Right lung (tissue), 5 donors: ENCODE data around the gene PLA2G4E. TPM values are rescaled to one million over a fixed set of nuclear protein-coding genes. Genes with fewer than 3 reads are reported as not detected.
A peak's percentile ranks its signal among the peaks of the same experiment; 100 is the strongest.

Source experiments
- DNase-seq, 2 donors: peaks; one replicate each; pipeline ENCODE4 v3.0.0-alpha.2; 2013
- polyA plus RNA-seq, 5 donors: library from polyadenylated mRNA; unstranded; fragments of 120-200 nt; gene quantifications; one replicate each; pipeline versions ENCODE4 v1.2.1 to v1.2.3, GENCODE V29; 2013; ENCODE audit warnings: inconsistent platforms in 1 of 5, low replicate concordance in 1 of 5; ENCODE audit not compliant: insufficient read length in 5 of 5, insufficient read depth in 1 of 5

The PLA2G4E gene
- polyA plus RNA-seq, 5 donors, result 0.06 to 0.15 (median 0.10) TPM; not detected in 1

DNA sequence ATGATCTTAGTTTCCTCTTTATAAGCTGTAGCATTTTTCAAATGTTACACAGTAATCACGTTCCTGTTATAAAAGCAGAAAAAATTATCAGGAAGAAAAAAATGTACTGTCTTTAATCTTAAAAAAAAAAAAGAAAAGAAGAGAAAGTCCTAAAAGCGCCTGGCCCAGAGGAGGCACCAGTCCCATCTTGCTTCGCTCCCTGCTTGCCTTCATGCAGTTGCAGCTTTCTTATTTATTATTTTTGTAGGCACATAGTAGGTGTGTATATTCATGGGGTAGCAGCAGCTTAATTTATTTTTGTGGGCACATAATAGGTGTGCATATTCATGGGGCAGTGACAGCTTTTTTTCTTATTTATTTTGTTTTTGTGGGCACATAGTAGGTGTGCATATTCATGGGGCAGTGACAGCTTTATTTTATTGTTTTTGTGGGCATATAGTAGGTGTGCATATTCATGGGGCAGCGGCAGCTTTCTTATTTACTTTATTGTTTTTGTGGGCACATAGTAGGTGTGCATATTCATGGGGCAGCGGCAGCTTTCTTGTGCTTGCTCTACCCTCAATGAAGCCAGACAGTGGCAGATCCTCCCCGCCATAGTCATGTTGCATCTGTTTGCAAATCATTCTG lies 43.0 kb downstream of the PLA2G4E start:
- DNase-seq, result no peak

DNA sequence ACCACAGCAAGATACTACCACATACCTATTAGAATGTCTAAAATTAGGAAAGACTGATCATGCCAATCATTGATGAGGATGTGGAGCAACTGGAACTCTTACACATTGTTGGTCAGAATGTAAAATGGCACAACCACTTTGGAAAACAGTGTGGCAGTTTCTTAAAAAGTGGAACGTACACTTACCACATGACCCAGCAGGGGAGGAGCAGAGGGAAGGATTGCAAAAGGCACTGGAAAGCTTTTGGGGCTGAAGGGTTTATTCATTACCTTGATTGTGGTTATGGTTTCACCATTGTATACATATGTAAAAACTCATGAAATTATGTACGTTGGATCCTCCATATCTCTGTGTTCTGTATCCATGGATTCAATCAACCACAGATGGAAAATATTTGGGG lies 45.2 kb downstream of the PLA2G4E start:
- DNase-seq, result no peak

DNA sequence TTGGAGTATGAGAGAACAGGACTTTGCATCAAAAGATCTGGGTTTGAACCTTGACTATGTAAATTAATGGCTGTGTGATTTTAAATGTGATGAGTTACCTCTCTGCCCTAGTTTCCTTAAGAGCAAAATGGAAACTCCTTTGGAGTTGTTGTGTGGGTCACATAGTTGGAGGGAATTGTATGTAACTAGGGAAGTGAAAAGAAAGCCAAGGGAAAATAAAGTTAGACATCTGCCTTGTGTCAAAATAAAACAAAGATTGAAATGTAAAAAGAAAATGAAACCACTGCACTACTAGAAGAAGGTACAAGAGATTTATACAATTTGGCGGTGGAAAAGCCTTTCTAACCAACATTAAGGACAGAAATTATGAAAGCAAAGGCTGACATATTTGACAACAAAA lies 46.8 kb downstream of the PLA2G4E start:
- no peak for DNase-seq

DNA sequence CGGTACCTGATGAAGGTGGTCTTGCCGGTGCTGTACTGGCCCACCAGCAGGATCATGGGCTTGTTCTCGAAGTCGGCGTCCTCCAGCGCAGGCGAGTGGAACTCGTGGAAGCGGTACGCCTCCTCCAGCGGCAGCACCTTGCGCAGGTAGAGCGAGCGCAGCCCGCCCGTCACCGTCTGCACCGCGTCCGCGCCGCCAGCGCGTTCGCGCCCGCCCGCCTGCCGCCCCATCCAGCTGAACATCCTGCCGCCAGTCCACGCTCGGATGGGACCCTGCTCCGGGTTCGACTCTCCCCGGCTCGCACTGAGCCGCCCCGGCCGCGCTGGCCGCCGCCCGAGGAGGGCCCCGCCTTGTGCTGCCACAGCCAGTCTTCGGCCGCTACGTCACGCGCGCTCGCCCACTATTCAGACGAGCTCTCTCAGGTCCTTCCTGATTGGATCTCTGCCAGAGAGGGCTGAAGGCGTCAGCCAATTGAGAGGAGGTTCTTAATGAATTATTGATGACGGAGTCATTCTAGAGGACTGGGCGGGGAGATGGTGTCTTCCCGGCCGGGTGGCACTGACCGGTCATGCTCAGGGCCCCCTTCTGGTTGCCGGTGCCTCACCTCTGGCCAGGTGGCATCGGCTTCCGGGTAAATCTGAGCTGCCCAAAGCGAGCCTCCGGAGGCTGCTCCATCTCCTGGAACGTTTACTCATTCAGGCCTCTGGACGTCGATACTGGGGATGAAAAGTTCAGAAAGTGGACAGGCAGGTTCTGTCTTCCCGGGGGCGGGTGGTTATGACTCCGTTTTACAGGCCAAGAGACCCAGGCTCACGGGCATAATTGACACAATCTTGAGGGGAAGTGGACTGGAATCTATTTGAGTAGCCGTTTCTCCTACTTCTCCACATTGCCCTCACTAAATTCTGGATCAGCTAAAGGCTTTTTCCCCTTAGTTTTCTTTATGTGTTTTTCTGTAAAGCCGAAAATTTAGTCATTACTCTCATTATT lies 48.3 kb downstream of the PLA2G4E start, which contains the start of gene EHD4:
EHD4 (minus strand) TSS at position 305 of the 990 bp plus-strand sequence; CDS start at position 242, 63 bp downstream.
- DNase-seq, result peak; percentile 97

DNA sequence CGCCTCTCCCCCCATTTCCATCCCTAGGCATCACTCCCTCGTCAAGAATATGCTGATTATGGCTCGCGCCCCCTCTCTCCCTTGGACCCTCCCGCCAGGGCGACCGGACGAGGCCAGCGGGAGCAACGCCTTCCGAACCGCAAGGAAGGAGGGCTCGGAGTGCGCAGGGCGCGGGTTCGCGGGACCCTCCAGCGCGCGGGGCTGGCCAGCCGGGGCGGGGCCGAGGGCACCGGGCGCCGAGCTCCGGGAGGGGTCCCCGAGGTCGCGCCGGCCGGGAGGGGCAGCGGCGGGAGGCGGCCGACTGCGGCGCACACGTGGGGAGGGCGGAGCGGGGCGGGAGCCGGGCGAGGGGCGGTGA lies 49.0 kb downstream of the PLA2G4E start:
- no peak for DNase-seq

DNA sequence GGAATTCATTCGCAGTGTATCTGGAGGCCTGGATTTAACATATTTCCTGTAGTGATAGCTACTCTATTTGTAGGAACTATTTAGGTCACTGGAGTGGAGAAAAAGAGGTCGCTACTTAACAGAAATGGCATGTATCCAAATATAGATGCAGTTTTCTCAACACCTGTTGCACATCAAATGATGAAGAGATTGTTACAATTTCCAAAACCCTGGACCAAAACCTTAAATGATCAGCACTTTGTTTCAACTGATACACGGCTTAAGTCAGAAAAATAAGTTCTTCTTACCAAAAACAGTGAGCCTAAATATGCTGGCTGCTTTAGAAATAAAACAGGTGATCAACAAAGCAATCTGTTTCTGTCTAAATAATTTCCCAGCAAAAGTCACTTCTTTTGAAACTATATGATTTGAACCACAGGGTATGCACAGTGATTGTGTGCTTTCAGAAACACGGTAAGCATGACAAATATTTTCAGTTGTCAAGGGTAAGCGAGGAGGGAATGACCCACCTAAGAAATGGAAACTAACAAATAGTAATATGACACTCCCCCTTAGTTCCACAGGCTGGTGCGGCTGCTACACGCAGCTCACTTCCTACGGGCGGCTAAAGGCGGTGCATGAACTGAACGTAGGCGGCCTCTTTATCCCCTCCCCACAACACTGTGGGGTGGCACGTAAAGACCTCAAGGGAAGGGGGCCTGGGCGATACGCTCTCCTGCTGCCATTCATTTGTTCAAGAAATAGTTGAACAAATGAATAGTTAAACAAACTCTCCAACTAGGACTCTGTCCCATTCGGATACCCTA lies 49.5 kb downstream of the PLA2G4E start:
- peak; percentile 57 to 58 for DNase-seq

DNA sequence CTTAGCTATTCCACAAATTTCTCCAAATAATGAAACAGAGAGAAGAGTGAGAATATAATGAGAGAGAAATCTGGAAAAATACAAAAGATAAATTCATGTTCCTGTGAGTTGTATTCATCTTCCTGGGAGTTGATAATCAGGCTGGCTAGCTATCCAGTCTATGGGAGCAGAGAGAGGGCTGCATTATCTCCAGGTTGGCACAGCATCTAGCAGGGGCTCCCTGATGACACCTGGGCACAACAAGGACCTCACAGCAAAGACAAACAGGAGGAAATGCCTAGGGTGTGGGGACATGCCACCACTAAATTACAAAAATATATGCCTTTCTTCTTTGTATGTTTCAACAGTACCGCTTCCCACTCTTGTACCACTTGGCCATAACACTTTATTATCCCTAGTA lies 50.4 kb downstream of the PLA2G4E start:
- DNase-seq, result no peak

DNA sequence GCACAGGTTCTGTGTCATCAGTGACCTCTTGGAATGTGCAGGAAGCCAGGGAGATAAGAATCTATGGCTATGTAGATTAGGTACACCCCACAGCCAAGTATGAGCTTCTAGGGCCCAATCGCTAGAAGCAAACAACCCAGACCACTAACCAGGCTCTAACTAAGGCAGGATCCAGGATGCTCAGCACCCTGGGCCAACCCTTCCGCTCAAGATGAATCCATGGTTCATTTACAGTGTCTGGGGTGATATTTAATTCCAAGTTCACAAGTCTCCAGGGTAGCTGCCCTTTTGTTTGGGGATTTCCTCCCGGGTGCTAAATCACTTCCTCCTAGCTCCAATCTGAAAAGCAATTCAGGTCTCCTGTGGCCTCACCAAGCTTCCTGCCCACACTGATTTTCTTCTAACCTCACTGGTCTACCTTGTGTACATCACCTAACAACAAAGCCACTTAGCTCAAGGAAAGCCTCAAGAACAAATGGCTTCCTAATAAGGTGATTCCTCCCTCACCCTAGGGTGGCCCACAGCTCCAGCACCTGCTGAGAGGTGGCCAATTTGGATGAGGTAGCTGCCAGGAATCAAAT lies 50.9 kb downstream of the PLA2G4E start:
- DNase-seq, result no peak

DNA sequence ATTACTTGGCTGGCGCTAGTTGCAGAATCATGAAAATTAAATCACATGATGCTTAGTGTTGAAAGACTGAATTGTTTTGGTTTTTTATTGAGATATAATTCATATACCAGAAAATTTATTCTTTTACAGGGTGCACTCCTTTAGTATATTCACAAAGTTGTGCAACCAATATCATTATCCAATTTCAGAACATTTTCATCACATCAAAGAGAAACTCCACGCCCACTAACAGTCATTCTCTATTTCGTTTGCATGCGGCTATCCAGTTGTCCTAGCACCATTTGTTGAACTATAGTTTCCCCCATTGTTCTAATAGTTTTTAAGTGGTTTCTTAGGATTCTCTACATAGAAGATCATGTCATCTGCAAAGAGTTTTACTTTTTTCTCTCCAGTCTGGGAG lies 52.1 kb downstream of the PLA2G4E start:
- DNase-seq, result no peak

DNA sequence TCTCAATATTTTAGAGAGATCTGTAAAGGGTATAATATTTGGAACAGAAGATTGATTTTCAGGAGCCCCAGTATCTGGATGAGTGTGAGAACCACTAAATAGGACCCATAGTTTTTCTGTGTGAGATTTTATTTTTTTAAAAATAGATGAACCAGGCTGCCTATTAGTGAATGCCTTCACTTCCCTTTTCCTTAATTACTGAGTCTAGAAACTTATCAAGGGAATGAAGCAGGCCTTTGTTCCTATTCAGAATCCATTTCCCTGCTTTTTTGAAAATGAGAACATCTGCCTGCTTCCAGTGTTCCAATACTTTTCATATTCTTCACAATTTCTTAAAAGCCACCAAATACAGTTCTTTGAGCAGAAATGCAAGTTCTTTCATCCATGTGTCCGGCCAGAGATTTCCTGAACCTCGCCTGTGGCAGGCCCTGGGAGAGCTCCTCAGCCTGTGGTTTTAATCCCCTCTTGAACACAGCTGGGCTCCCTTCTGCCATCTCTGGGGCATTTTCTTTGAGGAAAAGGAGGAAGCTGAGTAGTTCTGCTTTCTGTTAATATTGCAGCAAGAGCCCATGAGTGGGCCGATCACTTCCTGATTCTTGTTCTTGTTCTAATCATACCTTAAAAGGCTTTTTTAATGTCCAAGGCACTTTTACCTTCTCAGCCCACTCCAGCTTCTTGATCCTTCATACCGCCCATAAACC lies 53.2 kb downstream of the PLA2G4E start:
- DNase-seq, result no peak

DNA sequence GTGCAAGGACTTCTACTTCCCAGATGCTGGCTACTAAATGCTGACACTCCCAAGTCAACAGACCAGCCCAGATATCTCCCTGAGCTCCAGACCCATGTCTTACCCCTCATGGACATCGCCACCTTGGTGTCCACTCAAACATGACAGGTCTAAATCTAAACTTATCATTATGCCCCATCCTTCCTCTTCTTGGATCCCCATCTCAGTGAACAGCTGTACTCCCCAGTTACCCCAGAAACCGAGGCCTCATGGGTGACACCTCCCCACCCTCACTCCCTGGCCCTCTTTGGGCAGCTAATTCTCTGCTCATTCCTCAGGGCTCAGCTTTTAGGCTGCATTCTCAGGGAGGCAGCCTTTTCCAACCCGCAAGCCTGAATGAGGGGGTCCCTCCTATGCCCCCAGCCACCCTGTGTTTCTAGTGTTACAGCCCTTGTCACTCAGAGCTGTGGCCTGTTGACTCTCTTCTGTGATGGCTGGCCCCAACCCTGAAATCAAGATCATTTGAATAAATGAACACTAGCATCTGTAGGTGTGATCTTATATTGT lies 53.8 kb downstream of the PLA2G4E start:
- no peak for DNase-seq

DNA sequence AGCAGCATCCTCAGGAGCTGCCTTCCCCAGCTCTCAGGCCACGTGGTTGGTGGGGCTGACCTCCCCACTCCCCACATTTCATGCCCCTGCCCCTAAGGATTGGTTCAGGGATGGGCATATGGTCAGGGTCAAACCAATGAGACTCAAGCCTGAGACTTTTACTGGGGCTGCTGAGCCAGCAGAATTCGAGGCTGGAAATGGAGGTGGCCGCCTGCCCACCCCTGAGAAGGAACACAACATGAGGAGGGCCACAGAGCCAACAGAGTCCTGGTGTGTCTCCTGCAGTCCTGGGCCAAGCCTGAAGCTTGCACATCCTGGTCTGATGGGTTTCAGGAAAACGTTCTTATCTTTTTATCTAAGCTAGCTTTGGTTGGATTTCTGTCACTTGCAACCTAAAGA lies 54.4 kb downstream of the PLA2G4E start:
- DNase-seq, result no peak

DNA sequence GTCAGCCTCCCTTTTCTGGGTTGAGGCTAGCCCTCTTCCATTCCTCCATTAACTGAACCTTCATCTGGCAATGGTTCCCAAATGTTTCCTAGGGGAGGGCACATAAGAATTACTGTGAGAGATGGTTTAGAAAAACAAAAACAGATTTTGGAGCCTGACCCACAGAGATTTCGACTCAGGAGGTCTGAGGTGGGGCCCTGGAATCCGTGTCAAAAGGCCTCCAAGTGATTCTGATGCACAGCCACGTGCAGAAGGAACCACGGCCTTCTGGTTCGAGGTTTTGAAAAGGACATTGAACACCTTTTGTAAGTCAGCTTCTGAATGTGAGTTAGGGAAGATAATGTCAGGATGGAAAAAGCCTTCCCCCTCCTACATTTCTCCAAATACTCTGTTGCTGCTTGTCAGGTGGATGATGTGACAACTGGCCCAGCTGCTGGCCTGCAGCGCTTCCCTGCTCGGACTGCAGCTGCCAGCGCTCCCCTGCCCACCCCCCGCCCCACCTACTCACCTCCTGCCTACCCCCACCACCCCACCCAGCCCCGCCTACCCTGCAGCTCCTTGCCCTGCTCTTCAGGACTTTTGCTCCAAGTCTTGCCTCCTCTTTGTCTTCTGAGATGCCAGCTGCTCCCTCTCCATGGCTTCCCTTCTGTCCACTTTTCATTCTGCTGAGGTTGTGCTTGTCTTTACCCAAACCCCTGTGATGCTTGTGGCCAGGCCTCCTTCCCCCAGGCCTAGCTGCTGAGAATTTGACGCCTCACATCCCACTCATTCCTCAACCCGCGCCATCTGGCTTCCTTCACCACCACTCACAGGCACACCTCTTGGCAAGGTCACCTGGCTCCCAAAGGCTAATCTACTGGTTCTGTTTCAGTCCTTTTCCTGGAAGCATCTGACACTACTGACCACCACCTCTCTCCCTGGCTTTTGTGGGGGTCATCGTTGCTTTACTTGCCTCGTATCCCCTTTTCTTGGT lies 55.1 kb downstream of the PLA2G4E start:
- no peak for DNase-seq

DNA sequence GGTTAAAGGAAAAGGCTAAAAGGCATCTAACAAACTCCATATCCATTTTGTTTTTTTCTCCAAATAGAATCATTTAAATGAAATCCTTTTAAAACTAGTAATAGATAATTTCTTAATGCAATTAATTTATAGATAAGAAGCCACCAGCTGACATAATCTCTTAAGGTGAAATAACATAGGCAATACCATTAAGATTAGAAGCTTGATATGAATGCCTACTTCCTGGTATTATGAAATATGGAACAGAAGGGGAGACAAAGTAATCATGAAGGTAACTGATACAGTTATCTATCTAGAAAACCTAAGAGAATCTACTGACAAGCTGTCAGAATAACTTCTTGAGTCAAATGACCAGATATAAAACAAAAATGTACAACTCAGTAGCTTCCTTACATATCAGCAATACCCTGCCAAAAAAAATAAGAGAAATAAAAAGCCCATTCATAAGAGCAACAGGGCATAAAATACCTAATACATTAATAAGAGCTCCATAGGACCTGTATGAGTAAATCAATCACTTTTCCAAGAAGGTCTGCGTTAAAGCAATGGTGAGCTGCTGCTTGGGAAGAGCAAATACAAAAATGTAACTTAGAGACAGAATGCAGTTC lies 59.1 kb downstream of the PLA2G4E start:
- DNase-seq, result no peak

DNA sequence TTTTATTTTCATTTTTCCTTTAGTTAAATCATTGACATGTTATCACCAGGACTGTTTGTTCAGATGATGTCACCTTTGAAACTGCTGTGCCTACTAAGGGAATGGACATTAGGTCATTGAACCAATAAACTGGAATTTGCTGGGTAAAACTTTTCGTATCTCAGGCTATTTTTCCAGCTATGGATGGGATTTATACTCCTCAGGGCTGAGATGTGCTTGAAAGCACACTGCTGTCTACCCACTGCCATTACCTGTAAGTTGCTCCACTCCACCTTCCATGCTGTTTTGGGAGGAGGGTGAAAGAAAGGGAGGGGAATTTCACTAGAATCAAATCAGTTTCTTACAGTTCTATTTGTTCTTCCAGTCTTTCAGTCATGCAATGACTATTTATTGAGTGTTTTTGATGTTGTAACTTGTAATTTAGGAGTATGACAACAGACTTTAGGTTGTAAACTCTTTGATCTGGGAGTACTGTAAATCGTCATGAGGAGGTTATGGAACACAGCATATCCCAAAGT lies 59.8 kb downstream of the PLA2G4E start:
- no peak for DNase-seq

DNA sequence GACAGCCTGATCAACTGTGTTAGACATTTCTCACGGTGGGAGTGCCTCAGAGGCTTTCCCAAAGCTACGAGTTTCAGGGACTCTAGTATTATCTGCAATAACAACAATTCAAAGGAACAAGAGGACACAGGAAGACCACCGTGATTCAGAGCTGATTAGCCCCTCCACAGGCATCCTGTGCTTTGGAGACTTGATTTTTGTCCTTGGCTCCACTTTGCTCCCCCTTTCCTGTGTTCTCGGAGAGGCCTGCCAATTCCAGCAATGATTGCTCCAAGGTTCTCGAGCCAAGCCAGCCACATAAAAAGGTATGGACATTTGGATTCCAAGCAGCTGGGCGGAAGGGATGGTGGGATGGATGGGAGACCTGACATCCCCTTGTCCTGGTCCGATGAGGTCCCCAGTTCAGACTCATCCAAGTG lies 62.8 kb downstream of the PLA2G4E start:
- DNase-seq, result no peak

DNA sequence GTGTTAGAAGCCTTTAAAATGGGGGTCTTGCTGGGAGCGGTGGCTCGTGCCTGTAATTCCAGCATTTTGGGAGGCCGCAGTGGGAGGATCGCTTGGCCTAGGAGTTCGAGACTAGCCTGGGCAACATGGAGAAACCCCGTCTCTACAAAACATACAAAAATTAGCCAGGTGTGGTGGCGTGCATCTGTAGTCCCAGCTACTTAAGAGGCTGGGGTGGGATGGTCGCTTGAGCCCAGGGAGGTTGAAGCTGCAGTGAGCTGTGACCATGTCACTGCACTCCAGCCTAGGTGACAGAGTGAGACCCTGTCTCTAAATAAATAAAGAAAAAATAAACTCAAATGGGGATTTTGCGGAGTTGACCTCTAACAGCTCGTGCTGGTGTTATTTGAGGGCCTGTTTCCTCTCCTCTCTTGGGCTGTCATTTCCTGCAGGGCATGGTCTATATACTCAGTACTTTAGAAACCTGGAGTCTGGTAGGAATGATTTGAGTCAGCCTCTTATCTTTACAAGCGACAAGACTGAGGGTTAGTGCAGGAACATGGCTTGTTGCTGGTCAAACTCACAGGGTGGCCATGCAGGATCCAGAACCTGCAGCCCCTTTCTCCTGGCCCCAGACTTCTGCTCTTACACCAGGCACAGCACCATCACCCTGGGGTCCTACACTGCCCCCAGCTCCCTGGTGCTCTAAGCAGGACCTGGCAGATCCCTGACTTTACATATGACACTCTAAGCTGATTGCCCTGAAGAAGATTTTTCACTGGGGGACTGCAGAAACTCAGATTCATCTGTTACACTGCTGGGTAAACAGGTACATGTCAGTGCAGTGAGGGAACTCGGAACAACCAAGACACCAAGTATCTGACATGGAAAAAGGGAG lies 63.6 kb downstream of the PLA2G4E start:
- no peak for DNase-seq
